ENCODE data around the gene OLIG2.

DNA sequence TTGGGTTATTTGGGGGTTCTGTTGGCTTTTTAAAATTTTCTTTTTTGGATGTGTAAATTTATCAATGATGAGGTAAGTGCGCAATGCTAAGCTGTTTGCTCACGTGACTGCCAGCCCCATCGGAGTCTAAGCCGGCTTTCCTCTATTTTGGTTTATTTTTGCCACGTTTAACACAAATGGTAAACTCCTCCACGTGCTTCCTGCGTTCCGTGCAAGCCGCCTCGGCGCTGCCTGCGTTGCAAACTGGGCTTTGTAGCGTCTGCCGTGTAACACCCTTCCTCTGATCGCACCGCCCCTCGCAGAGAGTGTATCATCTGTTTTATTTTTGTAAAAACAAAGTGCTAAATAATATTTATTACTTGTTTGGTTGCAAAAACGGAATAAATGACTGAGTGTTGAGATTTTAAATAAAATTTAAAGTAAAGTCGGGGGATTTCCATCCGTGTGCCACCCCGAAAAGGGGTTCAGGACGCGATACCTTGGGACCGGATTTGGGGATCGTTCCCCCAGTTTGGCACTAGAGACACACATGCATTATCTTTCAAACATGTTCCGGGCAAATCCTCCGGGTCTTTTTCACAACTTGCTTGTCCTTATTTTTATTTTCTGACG is 3.1 kb downstream of the OLIG2 start:
- TF ChIP-seq, protein P1, sequence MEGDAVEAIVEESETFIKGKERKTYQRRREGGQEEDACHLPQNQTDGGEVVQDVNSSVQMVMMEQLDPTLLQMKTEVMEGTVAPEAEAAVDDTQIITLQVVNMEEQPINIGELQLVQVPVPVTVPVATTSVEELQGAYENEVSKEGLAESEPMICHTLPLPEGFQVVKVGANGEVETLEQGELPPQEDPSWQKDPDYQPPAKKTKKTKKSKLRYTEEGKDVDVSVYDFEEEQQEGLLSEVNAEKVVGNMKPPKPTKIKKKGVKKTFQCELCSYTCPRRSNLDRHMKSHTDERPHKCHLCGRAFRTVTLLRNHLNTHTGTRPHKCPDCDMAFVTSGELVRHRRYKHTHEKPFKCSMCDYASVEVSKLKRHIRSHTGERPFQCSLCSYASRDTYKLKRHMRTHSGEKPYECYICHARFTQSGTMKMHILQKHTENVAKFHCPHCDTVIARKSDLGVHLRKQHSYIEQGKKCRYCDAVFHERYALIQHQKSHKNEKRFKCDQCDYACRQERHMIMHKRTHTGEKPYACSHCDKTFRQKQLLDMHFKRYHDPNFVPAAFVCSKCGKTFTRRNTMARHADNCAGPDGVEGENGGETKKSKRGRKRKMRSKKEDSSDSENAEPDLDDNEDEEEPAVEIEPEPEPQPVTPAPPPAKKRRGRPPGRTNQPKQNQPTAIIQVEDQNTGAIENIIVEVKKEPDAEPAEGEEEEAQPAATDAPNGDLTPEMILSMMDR (IDR thresholded peaks at IDR 0.05): no peak
- TF ChIP-seq POLR2AphosphoS5 (IDR thresholded peaks at IDR 0.05; ENCODE audit: insufficient read depth in 1 of 2, low read depth in 1 of 2): no peak

All from vagina (tissue), 2 donors.